Chondrocyte (in vitro differentiated cells): ENCODE measurements around the gene TRIM54. TPM values are rescaled to one million over a fixed set of nuclear protein-coding genes. Genes with fewer than 3 reads are reported as not detected.

ENCODE experiments used
- DNase-seq: peaks from one replicate; pipeline ENCODE4 v3.0.0; 2021; ENCODE audit warnings: mixed read lengths, low spot score
- H3K27ac Mint-ChIP-seq: one replicate; pipeline ENCODE4 v1.8.0; 2021; ENCODE audit warnings: mild to moderate bottlenecking, moderate library complexity, mixed read lengths; ENCODE audit not compliant: unreplicated experiment
- H3K27me3 Mint-ChIP-seq: 2 replicates; pipeline ENCODE4 v1.8.0; 2021; ENCODE audit warnings: low read depth, mixed read lengths
- H3K36me3 Mint-ChIP-seq: 2 replicates; pipeline ENCODE4 v1.8.0; 2021; ENCODE audit warnings: low read depth, mixed read lengths
- H3K4me1 Mint-ChIP-seq: 2 replicates; pipeline ENCODE4 v1.8.0; 2021; ENCODE audit warnings: low read depth, mild to moderate bottlenecking, mixed read lengths
- H3K4me3 Mint-ChIP-seq: one replicate; pipeline ENCODE4 v1.8.0; 2021; ENCODE audit warnings: mild to moderate bottlenecking, moderate library complexity, mixed read lengths; ENCODE audit not compliant: unreplicated experiment
- H3K9me3 Mint-ChIP-seq: 2 replicates; pipeline ENCODE4 v1.8.0; 2021; ENCODE audit warnings: low read depth, mixed read lengths
- total RNA-seq: library from RNA; stranded (reverse); gene quantifications from 3 replicates; pipeline ENCODE4 v1.2.1, GENCODE V29; 2021
- TF ChIP-seq, protein P1 (sequence below): fragments of 200-600 bp; sonication (generic); IDR thresholded peaks from 2 replicates; pipeline ENCODE4 v1.5.0; 2021; ENCODE audit warnings: antibody characterized with exemption, mild to moderate bottlenecking, moderate library complexity

TRIM54 gene
- total RNA-seq, 1 donor from 2014 or later, result not detected

DNA sequence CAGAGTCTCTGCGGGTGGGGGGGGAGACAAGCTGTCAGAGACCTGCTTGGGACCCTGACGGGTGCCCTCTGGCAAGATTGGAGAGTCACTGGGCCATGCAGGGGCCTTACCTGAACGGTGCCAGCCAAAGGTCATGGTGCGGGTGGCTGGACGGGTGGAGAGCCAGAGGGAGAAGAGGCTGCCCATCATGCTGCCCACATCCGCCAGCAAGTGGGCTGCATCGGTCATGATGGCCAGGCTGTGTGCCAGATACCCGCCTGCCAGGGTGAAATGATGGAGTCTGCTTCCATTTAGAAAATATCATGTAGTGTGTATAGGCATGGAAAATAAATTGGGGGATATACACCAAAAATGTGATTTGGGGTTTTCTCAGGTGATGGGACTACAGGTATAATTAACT lies 24.2 kb upstream of the TRIM54 start:
- TF ChIP-seq, protein P1, sequence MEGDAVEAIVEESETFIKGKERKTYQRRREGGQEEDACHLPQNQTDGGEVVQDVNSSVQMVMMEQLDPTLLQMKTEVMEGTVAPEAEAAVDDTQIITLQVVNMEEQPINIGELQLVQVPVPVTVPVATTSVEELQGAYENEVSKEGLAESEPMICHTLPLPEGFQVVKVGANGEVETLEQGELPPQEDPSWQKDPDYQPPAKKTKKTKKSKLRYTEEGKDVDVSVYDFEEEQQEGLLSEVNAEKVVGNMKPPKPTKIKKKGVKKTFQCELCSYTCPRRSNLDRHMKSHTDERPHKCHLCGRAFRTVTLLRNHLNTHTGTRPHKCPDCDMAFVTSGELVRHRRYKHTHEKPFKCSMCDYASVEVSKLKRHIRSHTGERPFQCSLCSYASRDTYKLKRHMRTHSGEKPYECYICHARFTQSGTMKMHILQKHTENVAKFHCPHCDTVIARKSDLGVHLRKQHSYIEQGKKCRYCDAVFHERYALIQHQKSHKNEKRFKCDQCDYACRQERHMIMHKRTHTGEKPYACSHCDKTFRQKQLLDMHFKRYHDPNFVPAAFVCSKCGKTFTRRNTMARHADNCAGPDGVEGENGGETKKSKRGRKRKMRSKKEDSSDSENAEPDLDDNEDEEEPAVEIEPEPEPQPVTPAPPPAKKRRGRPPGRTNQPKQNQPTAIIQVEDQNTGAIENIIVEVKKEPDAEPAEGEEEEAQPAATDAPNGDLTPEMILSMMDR, result no peak
- Mint-ChIP-seq H3K36me3 (peaks cover 4% of the 10 kb centered on the region), H3K27ac (no peak overlapping the region), H3K9me3 (no peaks in the 10 kb centered on the region), H3K4me1 (peaks cover 27% of the 10 kb centered on the region), H3K4me3 (no peak overlapping the region), H3K27me3 (peaks cover 30% of the 10 kb centered on the region)
- no peak for DNase-seq

DNA sequence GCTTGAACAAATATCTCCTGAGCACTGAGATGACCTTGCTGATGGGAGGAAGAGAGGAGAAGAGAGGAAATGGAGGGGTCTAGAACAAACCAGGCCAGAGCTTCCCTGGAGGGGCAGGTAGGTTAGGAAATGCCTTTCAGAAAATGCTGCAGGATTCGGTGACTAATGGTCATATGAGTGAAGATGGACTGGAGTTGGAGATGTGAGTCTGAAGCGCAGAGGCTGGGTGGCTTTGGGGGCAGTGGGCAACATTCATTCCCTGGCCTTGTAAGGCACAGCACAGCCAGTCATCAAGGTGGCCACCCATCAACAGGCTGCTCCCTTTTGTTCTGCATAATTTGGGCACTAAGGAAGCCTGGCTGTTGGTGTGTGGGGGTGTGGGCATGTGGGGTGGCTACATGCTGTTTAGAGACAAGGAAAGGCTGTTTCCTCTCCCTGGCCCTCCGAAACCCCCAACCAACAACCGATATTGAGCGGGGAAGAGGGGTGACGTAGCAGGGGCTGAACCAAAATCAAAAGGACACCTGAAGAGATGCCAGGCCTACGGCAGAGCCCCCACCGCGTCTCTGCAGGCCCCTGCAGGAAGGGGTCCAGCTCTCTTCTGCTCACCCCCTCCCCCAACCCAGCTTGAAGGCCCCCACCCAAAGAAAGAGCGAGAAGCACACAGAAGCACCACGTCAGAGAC lies 20.8 kb upstream of the TRIM54 start:
- TF ChIP-seq, protein P1, result no peak
- Mint-ChIP-seq H3K4me1 (peaks cover 23% of the 10 kb centered on the region), H3K36me3 (peaks cover 5% of the 10 kb centered on the region), H3K9me3 (no peaks in the 10 kb centered on the region), H3K4me3 (peak overlapping the region; percentile 51), H3K27ac (no peak overlapping the region), H3K27me3 (peaks cover 45% of the 10 kb centered on the region)
- no peak for DNase-seq

DNA sequence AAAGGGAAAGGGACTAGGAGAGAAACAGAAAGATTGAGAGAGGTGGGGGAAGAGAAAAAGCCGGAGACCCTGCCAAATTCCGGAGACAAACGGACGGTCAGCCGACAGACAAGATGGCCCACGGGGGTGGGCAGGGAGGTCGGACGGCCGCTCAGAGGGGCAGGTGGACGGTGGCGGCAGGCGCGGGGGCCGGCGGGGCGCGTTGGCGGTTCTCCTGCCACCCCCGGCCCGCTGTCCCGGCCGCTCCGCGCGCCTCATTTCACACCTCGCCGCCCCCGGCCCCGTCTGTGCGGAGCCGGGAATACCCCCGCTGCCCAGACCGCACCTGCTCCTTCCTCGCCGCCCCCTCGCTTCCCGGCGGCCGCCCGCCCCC lies 20.3 kb upstream of the TRIM54 start:
- H3K9me3 Mint-ChIP-seq, result no peaks in the 10 kb centered on the region
- peaks cover 5% of the 10 kb centered on the region for H3K36me3 Mint-ChIP-seq
- no peak for DNase-seq
- H3K27me3 Mint-ChIP-seq, result peaks cover 45% of the 10 kb centered on the region
- H3K4me3 Mint-ChIP-seq, result peak overlapping the region; percentile 51
- H3K27ac Mint-ChIP-seq, result no peak overlapping the region
- H3K4me1 Mint-ChIP-seq, result peaks cover 19% of the 10 kb centered on the region
- TF ChIP-seq, protein P1, result no peak

DNA sequence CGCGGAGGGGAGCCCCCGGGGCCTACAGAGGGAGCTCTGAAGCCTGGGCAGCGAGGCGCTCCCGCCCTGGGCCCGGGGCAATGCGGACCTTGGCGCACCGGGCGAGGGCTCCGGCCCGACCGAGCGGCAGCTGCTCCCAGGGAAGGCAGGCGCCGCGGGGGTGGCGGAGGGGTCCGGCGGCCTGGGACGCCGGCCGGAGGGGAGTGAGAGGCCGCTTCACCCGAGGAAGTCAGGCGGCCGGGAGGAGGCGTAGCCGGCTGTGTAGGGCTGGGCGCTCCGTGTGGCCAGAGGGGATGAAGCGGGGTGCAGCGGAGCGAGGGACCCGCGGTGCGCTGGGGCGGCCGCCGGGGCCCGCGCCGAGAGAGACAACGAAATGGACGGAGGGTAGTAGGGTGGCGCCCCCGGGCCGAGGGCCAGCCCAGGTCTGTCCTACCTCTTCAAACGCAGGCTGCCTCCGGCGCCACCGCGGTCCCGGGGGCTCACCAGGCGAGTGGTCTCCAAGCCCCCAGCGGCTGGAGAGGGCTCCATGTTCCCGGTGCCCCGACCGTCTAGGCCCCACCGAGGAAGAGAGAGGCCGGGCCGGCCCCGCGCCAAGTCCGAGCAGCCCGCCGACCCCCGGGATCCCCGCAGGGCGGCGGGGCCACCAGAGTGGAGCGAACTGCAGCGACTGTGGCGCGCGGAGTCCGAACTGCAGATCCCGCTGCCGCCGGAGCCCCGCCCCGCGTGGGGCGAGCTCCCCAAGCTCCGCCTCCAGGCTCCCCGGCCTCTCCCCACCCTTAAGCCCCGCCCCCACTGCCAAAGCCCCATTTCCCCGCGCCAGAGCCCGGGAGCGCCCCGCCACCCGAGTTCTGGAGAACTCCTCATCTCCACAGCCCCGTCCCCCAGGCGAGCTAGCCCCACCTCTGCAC lies 19.6 kb upstream of the TRIM54 start, which contains the start of gene SLC30A3:
TSS of gene SLC30A3 (minus strand) at position 669 of the 908 bp plus-strand sequence. CDS start at position 528, 141 bp downstream.
- no peak for DNase-seq
- H3K27me3 Mint-ChIP-seq, result peaks cover 45% of the 10 kb centered on the region

More for the DNA sequence above, 19.6 kb upstream of the TRIM54 start, which contains the start of gene SLC30A3:
- TF ChIP-seq, protein P1, result peak; percentile 35
- Mint-ChIP-seq H3K36me3 (peaks cover 5% of the 10 kb centered on the region), H3K27ac (no peak within 1 kb of the TSS), H3K4me3 (peak within 1 kb of the TSS; percentile 73), H3K4me1 (peaks cover 19% of the 10 kb centered on the region), H3K9me3 (no peaks in the 10 kb centered on the region)
